GM13977 (cell line): ENCODE results near the gene CDH13.

Experiments
- DNase-seq: peaks from one replicate; pipeline ENCODE4 v3.0.0; 2012; ENCODE audit warnings: low spot score
- CTCF ChIP-seq: IDR thresholded peaks from 2 replicates; pipeline ENCODE4 v1.5.1; 2012; ENCODE audit warnings: mild to moderate bottlenecking, control low read depth; ENCODE audit not compliant: insufficient read depth; ENCODE audit errors: extremely low read depth, missing control alignments
- in situ Hi-C: fragments of 300-500 bp; cut with MboI; formaldehyde crosslinking; loops from one replicate; pipeline ENCODE4 v1.12.0; 2022; ENCODE audit warnings: low sequenced_read_pairs, low pct_unique_long_range_greater_than_20kb, mixed read lengths, inconsistent platforms; ENCODE audit not compliant: unreplicated experiment

The CDH13 gene

GRCh38 chr16:83717814-83718213 lies 1091.0 kb downstream of the CDH13 start:
- no peak for TF ChIP-seq CTCF
- DNase-seq = no peak
- in situ Hi-C loops = no loop called here

- DNase-seq = no peak
- in situ Hi-C loops = no loop called here
- TF ChIP-seq CTCF = no peak
Measured at GRCh38 chr16:83720213-83720612, 1093.4 kb downstream of the CDH13 start.

GRCh38 chr16:83720981-83721380 lies 1094.2 kb downstream of the CDH13 start:
- no peak for TF ChIP-seq CTCF
- in situ Hi-C loops = no loop called here
- no peak for DNase-seq

- DNase-seq = no peak
- in situ Hi-C loops = no loop called here
- TF ChIP-seq CTCF = no peak
Measured at GRCh38 chr16:83721676-83722075, 1094.9 kb downstream of the CDH13 start.

GRCh38 chr16:83722456-83723183 lies 1095.9 kb downstream of the CDH13 start:
- no peak for DNase-seq
- in situ Hi-C loops = no loop called here
- TF ChIP-seq CTCF = no peak

- in situ Hi-C loops = no loop called here
- DNase-seq = no peak
- TF ChIP-seq CTCF = no peak
Measured at GRCh38 chr16:83723244-83723643, 1096.5 kb downstream of the CDH13 start.
